Measurements from ENCODE around the gene C1QTNF2. TPM values are rescaled to one million over a fixed set of nuclear protein-coding genes. Genes with fewer than 3 reads are reported as not detected.

The C1QTNF2 gene
- total and polyA plus RNA-seq, 3 donors from 2014 or later: 3.7 to 8.2 (median 6.4) TPM

DNA sequence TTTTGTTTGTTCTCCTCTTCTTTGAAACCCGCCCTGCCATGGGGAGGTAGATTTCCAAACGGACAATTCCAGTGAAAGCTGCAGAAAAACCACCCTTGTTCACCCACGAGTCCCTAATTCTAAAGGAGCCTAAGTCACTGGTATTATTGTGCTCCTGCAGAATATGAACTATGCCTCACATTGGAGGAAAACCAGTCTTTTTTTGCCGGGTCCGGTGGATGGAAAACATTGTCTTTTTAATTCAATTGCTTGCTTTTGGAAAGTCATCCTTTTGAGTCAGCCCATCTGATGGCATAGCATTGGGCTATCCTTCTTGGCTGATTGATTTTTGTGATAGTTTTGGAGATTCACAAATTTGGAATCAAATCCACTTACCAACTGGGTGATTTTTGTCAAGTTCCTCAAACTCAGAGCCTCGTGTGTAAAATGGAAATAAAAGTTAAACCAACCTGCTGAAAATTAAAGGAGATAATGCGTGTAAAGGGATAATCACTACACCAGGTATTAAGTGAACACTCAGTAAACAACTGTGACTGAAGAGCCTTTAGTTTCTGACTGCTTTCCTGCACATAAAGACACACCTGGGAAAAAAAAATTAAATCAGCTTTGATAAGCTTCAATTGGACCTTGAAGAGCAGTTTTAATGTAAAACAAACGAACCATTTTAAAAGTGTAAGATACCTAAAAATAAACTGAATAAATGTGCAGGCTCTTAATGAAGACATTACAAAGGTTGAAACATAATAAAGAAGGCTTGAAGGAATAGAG lies 57.3 kb downstream of the C1QTNF2 start:
- Histone ChIP-seq H3K4me3 (peak overlapping the region; percentile 71 to 88), H3K27me3 (no peaks in the 10 kb centered on the region), H3K9me3 (no peaks in the 10 kb centered on the region), H3K4me1 (peaks cover 23% of the 10 kb centered on the region), H3K27ac (peak overlapping the region; percentile 81 to 87), H3K36me3 (ENCODE audit: low read depth, missing control alignments) (no peaks in the 10 kb centered on the region)
- intact Hi-C loops (cut with DNase I; ENCODE audit: low total_unique reads): no loop called here
- TF ChIP-seq, protein P1, sequence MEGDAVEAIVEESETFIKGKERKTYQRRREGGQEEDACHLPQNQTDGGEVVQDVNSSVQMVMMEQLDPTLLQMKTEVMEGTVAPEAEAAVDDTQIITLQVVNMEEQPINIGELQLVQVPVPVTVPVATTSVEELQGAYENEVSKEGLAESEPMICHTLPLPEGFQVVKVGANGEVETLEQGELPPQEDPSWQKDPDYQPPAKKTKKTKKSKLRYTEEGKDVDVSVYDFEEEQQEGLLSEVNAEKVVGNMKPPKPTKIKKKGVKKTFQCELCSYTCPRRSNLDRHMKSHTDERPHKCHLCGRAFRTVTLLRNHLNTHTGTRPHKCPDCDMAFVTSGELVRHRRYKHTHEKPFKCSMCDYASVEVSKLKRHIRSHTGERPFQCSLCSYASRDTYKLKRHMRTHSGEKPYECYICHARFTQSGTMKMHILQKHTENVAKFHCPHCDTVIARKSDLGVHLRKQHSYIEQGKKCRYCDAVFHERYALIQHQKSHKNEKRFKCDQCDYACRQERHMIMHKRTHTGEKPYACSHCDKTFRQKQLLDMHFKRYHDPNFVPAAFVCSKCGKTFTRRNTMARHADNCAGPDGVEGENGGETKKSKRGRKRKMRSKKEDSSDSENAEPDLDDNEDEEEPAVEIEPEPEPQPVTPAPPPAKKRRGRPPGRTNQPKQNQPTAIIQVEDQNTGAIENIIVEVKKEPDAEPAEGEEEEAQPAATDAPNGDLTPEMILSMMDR (IDR thresholded peaks at IDR 0.05): no peak
- no peak for TF ChIP-seq POLR2A (IDR thresholded peaks at IDR 0.05)
- WGBS, 2 donors: 16% methylated on average over 8 of the region's 8 CpGs
- no peak for DNase-seq

GRCh38 chr5:160312134-160312959 lies 58.1 kb downstream of the C1QTNF2 start, which contains the start of gene CCNJL:
TSS of gene CCNJL (minus strand) at chr5:160312564. CDS start at chr5:160311923, 641 bp downstream.
- H3K27ac ChIP-seq: peak within 1 kb of the TSS; percentile 81 to 87
- intact Hi-C loops (cut with DNase I; ENCODE audit: low total_unique reads): no loop called here

DNA sequence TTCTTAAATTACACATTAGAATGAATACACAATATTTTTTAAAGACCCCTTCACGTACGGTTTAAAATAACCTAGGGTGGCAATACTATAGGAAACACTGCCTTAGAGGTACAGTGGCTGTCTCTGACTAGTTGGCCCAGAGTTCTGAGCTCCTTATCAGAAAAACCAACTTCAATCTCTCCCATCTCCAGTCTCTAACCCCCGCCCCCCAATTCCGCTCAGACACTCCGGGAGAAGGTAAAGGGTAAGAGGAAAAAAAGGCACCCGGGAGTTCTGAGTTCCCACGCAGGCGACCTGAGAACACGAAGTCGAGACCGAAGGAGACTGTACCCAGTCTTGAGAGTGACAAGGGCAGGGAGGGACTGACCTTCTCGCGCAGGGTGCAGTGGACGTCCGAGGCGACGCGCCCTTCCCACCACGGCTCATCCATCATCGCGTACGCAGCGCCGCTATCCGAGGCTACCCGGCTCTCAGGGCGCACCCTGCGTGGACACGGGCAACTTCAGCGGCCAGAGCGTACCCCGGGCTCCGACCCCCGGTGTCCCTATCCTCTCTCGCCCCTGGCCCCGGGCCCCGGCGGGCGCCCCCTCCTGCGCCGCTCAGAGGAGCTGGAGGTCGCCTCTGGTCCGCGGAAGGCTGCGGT lies 58.8 kb downstream of the C1QTNF2 start:
- intact Hi-C loops (cut with DNase I; ENCODE audit: low total_unique reads): no loop called here
- DNase-seq: peak; percentile 57
- H3K27ac ChIP-seq: peak overlapping the region; percentile 56 to 81
- no peaks in the 10 kb centered on the region for H3K36me3 ChIP-seq (ENCODE audit: low read depth, missing control alignments)
- no peaks in the 10 kb centered on the region for H3K27me3 ChIP-seq
- WGBS, 2 donors: 2 to 3% methylated on average over 28 to 38 of the region's 45 CpGs
- H3K9me3 ChIP-seq: no peaks in the 10 kb centered on the region
- peaks cover 15% of the 10 kb centered on the region for H3K4me1 ChIP-seq
- H3K4me3 ChIP-seq: peak overlapping the region; percentile 71 to 88
- no peak for TF ChIP-seq POLR2A (IDR thresholded peaks at IDR 0.05)
- TF ChIP-seq, protein P1 (IDR thresholded peaks at IDR 0.05): no peak

More at GRCh38 chr5:160312134-160312959, 58.1 kb downstream of the C1QTNF2 start, which contains the start of gene CCNJL:
- Histone ChIP-seq H3K4me3 (peak within 1 kb of the TSS; percentile 71 to 88), H3K4me1 (peaks cover 22% of the 10 kb centered on the region), H3K36me3 (ENCODE audit: low read depth, missing control alignments) (no peaks in the 10 kb centered on the region), H3K9me3 (no peaks in the 10 kb centered on the region), H3K27me3 (no peaks in the 10 kb centered on the region)
- WGBS, 2 donors: 0% methylated on average over 33 to 84 of the region's 84 CpGs
- TF ChIP-seq, protein P1 (IDR thresholded peaks at IDR 0.05): no peak
- no peak for TF ChIP-seq POLR2A (IDR thresholded peaks at IDR 0.05)
- DNase-seq: peak; percentile 71

- intact Hi-C loops (cut with DNase I; ENCODE audit: low total_unique reads): no loop called here
- Histone ChIP-seq H3K4me1 (peaks cover 15% of the 10 kb centered on the region), H3K27ac (no peak overlapping the region), H3K4me3 (peak overlapping the region in 1 of 2 donors; percentile 88), H3K27me3 (no peaks in the 10 kb centered on the region), H3K36me3 (ENCODE audit: low read depth, missing control alignments) (no peaks in the 10 kb centered on the region), H3K9me3 (no peaks in the 10 kb centered on the region)
- no peak for TF ChIP-seq POLR2A (IDR thresholded peaks at IDR 0.05)
- TF ChIP-seq, protein P1 (IDR thresholded peaks at IDR 0.05): no peak
- WGBS, 2 donors: 78 to 79% methylated on average over 4 of the region's 4 CpGs
- DNase-seq: no peak
Observed at GRCh38 chr5:160310552-160311295, 59.7 kb downstream of the C1QTNF2 start.
